ENCODE results near the gene ASTN1. TPM values are rescaled to one million over a fixed set of nuclear protein-coding genes. Genes with fewer than 3 reads are reported as not detected.
A peak's percentile ranks its signal among the peaks of the same experiment; 100 is the strongest.

ASTN1 gene
- total and polyA plus RNA-seq, 9 of the 15 experiments (the other 6 are each of a cell fraction or from before 2014, with no cell fraction given): 0.05 to 0.22 (median 0.18) TPM

GRCh38 chr1:176949033-176949662 lies 215.4 kb downstream of the ASTN1 start (continued):
- TF ChIP-seq REST (IDR thresholded peaks at IDR 0.05; ENCODE audit: borderline replicate concordance): peak; percentile 60
- TF ChIP-seq REST (CRISPR knock-in tag; IDR thresholded peaks at IDR 0.05; ENCODE audit: low read depth): no peak
- no peak for TF ChIP-seq TGIF2 (CRISPR knock-in tag; IDR thresholded peaks at IDR 0.05)
- TF ChIP-seq ZNF695 (CRISPR knock-in tag; IDR thresholded peaks at IDR 0.05): no peak
- no peak for TF ChIP-seq IRF1 (CRISPR knock-in tag; IDR thresholded peaks at IDR 0.05; ENCODE audit: borderline replicate concordance)
- TF ChIP-seq BRD9 (IDR thresholded peaks at IDR 0.05; ENCODE audit: low read depth, partially characterized antibody): no peak
- TF ChIP-seq CBX1 (IDR thresholded peaks at IDR 0.05; ENCODE audit: low read depth): no peak
- TF ChIP-seq HIVEP1 (CRISPR knock-in tag; IDR thresholded peaks at IDR 0.05): no peak
- no peak for TF ChIP-seq ZNF644 (tag; IDR thresholded peaks at IDR 0.05; ENCODE audit: low read depth)
- no peak for TF ChIP-seq ZFPM2 (CRISPR knock-in tag; IDR thresholded peaks at IDR 0.05)
- no peak for TF ChIP-seq ZNF165 (CRISPR knock-in tag; IDR thresholded peaks at IDR 0.05; ENCODE audit: borderline replicate concordance)
- TF ChIP-seq SP1 (CRISPR knock-in tag; IDR thresholded peaks at IDR 0.05): no peak
- TF ChIP-seq, protein P1, sequence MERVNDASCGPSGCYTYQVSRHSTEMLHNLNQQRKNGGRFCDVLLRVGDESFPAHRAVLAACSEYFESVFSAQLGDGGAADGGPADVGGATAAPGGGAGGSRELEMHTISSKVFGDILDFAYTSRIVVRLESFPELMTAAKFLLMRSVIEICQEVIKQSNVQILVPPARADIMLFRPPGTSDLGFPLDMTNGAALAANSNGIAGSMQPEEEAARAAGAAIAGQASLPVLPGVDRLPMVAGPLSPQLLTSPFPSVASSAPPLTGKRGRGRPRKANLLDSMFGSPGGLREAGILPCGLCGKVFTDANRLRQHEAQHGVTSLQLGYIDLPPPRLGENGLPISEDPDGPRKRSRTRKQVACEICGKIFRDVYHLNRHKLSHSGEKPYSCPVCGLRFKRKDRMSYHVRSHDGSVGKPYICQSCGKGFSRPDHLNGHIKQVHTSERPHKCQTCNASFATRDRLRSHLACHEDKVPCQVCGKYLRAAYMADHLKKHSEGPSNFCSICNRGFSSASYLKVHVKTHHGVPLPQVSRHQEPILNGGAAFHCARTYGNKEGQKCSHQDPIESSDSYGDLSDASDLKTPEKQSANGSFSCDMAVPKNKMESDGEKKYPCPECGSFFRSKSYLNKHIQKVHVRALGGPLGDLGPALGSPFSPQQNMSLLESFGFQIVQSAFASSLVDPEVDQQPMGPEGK (CRISPR knock-in tag; IDR thresholded peaks at IDR 0.05; ENCODE audit: borderline replicate concordance): no peak
- no peak for TF ChIP-seq HMG20A (CRISPR knock-in tag; conservative IDR thresholded peaks at IDR 0.05)
- TF ChIP-seq ZFP36 (IDR thresholded peaks at IDR 0.05; ENCODE audit: low read depth, low read length, partially characterized antibody): peak; percentile 26
- no peak for TF ChIP-seq ZNF830 (CRISPR knock-in tag; IDR thresholded peaks at IDR 0.05)
- no peak for TF ChIP-seq PRPF4 (IDR thresholded peaks at IDR 0.05; ENCODE audit: insufficient read depth, low read depth, low read length, poor library complexity, severe bottlenecking)

Data from K562 (cell line).